A673 (cell line): ENCODE data around the gene PRKD1. TPM values are rescaled to one million over a fixed set of nuclear protein-coding genes. Genes with fewer than 3 reads are reported as not detected.

Source experiments
- BruUV-seq: library from RNA; stranded (reverse); fragments of 400-500 nt; replicated peaks from 2 replicates; lab custom pipeline; 2021; lab: Mats Ljungman, UMichigan
- CTCF ChIA-PET: fragments of 300-600 bp; sonication (Branson Sonifier 250); formaldehyde crosslinking; loops from one replicate; lab custom pipeline; 2022; ENCODE audit warnings: antibody characterized with exemption; lab: Charles Lee
- POLR2A ChIA-PET: fragments of 300-600 bp; sonication (Branson Sonifier 250); formaldehyde crosslinking; loops from one replicate; lab custom pipeline; 2022; ENCODE audit warnings: antibody characterized with exemption; ENCODE audit not compliant: low non-redundant PET; lab: Charles Lee
- DNase-seq: peaks from one replicate; pipeline ENCODE4 v3.0.0-alpha.2; 2015; ENCODE audit warnings: low spot score
- H3K27ac ChIP-seq: fragments of 200-600 bp; sonication (generic); 2 replicates; pipeline ENCODE4 v1.5.1; 2016; ENCODE audit warnings: mixed run types, low read depth, mild to moderate bottlenecking, mixed read lengths, antibody characterized with exemption, low read length; ENCODE audit not compliant: poor library complexity, severe bottlenecking
- H3K27me3 ChIP-seq: fragments of 200-600 bp; sonication (generic); replicated peaks from 2 replicates; pipeline ENCODE4 v1.6.1; 2017; ENCODE audit warnings: mixed run types, low read depth, mild to moderate bottlenecking, mixed read lengths, antibody characterized with exemption, low read length; ENCODE audit not compliant: insufficient read depth, poor library complexity
- H3K36me3 ChIP-seq: fragments of 200-600 bp; sonication (generic); 2 replicates; pipeline ENCODE4 v1.6.1; 2016; ENCODE audit warnings: mixed run types, mild to moderate bottlenecking, mixed read lengths, antibody characterized with exemption, low read length; ENCODE audit not compliant: insufficient read depth, poor library complexity, severe bottlenecking
- H3K4me1 ChIP-seq: fragments of 200-600 bp; sonication (generic); 2 replicates; pipeline ENCODE4 v1.6.1; 2017; ENCODE audit warnings: mixed run types, mild to moderate bottlenecking, mixed read lengths, antibody characterized with exemption, low read length; ENCODE audit not compliant: insufficient read depth, poor library complexity, severe bottlenecking
- H3K4me3 ChIP-seq: fragments of 200-600 bp; sonication (generic); 2 replicates; pipeline ENCODE4 v1.5.1; 2016; ENCODE audit warnings: low read depth, mixed run types, mild to moderate bottlenecking, mixed read lengths, low read length; ENCODE audit not compliant: poor library complexity, severe bottlenecking
- H3K9me3 ChIP-seq: fragments of 200-600 bp; sonication (generic); 2 replicates; pipeline ENCODE4 v1.6.1; 2016; ENCODE audit warnings: mixed run types, low read depth, mild to moderate bottlenecking, mixed read lengths, antibody characterized with exemption, low read length; ENCODE audit not compliant: poor library complexity, severe bottlenecking
- EZH2 ChIP-seq: fragments of 200-600 bp; sonication (generic); IDR thresholded peaks from 2 replicates; pipeline ENCODE4 v1.6.1; 2017; ENCODE audit warnings: borderline replicate concordance, low read depth, mild to moderate bottlenecking, mixed read lengths, antibody characterized with exemption, low read length; ENCODE audit not compliant: poor library complexity, severe bottlenecking
- intact Hi-C: fragments of 100-400 bp; cut with micrococcal nuclease; formaldehyde crosslinking; loops from one replicate; pipeline ENCODE4 v1.10.0; 2022; ENCODE audit not compliant: unreplicated experiment
- total RNA-seq: library from RNA; stranded (reverse); gene quantifications from 2 replicates; pipeline ENCODE4 v1.2.3, GENCODE V29; 2021
- TF ChIP-seq, protein P1 (sequence below): fragments of 300-800, 200-600 bp; sonication (generic); conservative IDR thresholded peaks from 2 replicates; pipeline ENCODE4 v1.5.1; 2017; ENCODE audit warnings: low read depth, mild to moderate bottlenecking, antibody characterized with exemption, low read length, moderate library complexity, mixed read lengths

Gene PRKD1
- total RNA-seq, 1 experiment from 2014 or later, result 45.7 TPM

DNA sequence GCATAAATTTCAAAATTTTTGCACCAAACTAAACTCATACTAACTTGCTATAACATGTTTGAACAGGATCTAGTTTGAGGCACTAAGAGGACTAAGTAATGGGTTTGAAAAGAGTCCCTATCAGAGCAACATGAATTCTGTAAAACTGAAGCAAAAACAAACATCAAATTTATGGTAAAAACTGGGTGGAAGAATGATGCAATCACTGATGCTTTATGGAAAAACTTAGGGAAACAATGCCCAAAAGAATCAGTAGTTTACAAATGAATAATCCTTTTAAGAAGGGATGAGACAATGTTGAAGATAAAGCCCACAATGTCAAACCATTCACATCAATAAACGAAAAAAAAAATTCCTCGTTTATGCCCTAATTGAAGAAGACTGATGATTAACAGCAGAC, 88.9 kb downstream of the PRKD1 start:
- no peaks in the 10 kb centered on the region for H3K4me1 ChIP-seq
- H3K4me3 ChIP-seq, result no peak overlapping the region
- CTCF ChIA-PET, result no interaction called here
- H3K9me3 ChIP-seq, result peaks cover 29% of the 10 kb centered on the region
- POLR2A ChIA-PET, result no interaction called here
- no TSS peak for BruUV-seq
- peaks cover 6% of the 10 kb centered on the region for H3K36me3 ChIP-seq
- no peaks in the 10 kb centered on the region for H3K27me3 ChIP-seq
- H3K27ac ChIP-seq, result no peak overlapping the region
- intact Hi-C loops, result no loop called here
- no peak for TF ChIP-seq EZH2
- DNase-seq, result no peak

DNA sequence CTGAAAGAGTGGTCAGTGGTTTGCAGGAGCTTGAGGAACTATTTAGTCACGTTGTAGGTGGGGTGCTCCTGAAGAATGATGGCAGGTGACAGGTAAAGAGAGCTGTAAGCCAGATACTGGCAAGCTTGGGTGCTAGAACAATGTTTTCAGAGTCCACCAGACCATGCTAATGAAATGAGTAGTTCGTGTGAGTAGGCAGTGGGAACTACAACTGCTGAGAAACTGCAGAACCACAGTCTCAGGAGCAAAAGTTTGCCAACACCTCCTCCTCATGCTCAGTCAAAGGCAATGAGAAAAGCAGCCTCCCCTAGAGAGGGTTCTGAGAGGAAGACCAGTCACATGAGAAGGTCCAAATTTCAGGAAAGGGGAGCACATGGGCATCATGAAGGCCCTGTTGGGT, 91.3 kb downstream of the PRKD1 start:
- no TSS peak for BruUV-seq
- no peaks in the 10 kb centered on the region for H3K27me3 ChIP-seq
- CTCF ChIA-PET, result no interaction called here
- H3K9me3 ChIP-seq, result peaks cover 27% of the 10 kb centered on the region
- intact Hi-C loops, result no loop called here
- H3K4me3 ChIP-seq, result no peak overlapping the region
- H3K36me3 ChIP-seq, result peaks cover 6% of the 10 kb centered on the region
- POLR2A ChIA-PET, result no interaction called here
- H3K27ac ChIP-seq, result no peak overlapping the region
- TF ChIP-seq, protein P1, sequence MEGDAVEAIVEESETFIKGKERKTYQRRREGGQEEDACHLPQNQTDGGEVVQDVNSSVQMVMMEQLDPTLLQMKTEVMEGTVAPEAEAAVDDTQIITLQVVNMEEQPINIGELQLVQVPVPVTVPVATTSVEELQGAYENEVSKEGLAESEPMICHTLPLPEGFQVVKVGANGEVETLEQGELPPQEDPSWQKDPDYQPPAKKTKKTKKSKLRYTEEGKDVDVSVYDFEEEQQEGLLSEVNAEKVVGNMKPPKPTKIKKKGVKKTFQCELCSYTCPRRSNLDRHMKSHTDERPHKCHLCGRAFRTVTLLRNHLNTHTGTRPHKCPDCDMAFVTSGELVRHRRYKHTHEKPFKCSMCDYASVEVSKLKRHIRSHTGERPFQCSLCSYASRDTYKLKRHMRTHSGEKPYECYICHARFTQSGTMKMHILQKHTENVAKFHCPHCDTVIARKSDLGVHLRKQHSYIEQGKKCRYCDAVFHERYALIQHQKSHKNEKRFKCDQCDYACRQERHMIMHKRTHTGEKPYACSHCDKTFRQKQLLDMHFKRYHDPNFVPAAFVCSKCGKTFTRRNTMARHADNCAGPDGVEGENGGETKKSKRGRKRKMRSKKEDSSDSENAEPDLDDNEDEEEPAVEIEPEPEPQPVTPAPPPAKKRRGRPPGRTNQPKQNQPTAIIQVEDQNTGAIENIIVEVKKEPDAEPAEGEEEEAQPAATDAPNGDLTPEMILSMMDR, result no peak
- TF ChIP-seq EZH2, result no peak
- DNase-seq, result no peak
- H3K4me1 ChIP-seq, result no peaks in the 10 kb centered on the region

DNA sequence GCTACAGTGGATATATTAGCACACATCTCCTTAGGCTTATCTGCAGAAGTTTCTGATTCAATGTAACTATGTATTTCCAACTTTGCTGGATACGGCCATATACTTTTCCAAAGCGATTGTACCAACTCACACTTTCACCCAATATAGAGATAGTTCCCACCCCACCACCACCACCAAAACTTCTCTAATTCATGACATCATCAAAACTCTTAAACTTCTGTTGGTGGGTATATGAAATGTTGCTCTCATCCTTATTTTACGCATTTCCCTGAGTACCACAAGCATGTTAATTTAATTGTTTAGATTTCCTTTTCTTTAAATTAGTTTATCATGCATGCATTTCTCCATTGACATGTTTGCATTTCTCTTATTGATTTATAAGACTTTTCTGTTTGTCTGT, 95.6 kb downstream of the PRKD1 start:
- H3K4me3 ChIP-seq, result no peak overlapping the region
- intact Hi-C loops, result no loop called here
- no peaks in the 10 kb centered on the region for H3K36me3 ChIP-seq
- no peaks in the 10 kb centered on the region for H3K27me3 ChIP-seq
- no peaks in the 10 kb centered on the region for H3K9me3 ChIP-seq
- POLR2A ChIA-PET, result no interaction called here
- no peaks in the 10 kb centered on the region for H3K4me1 ChIP-seq
- no peak for DNase-seq
- BruUV-seq, result TSS peak; percentile 13
- H3K27ac ChIP-seq, result no peak overlapping the region
- no peak for TF ChIP-seq EZH2
- TF ChIP-seq, protein P1, result no peak
- CTCF ChIA-PET, result no interaction called here

DNA sequence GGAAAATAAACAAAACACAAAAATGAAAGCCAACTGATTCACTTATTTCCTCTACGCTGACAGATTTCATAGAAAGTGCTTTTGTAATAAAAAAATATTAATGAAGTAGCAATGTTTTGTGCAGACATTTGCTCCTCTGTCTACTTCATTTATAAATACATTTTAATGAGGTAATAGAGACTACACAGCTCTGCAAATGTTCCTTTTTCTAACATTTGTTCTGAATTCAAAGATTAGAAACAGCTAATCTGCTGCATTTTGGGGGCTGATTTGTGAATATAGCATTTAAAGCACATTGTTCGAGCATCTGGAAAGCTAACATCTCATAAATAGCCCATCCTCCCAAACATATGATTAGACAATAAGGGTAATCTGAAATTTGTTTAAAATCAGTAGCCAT, 97.8 kb downstream of the PRKD1 start:
- Histone ChIP-seq H3K9me3 (no peaks in the 10 kb centered on the region), H3K4me1 (no peaks in the 10 kb centered on the region), H3K27me3 (no peaks in the 10 kb centered on the region), H3K4me3 (no peak overlapping the region), H3K27ac (no peak overlapping the region), H3K36me3 (no peaks in the 10 kb centered on the region)
- CTCF ChIA-PET, result no interaction called here
- POLR2A ChIA-PET, result no interaction called here
- intact Hi-C loops, result no loop called here
- no TSS peak for BruUV-seq
- TF ChIP-seq EZH2, result no peak
- TF ChIP-seq, protein P1, result no peak
- no peak for DNase-seq
